ENCODE results near the gene KCTD8.

DNA sequence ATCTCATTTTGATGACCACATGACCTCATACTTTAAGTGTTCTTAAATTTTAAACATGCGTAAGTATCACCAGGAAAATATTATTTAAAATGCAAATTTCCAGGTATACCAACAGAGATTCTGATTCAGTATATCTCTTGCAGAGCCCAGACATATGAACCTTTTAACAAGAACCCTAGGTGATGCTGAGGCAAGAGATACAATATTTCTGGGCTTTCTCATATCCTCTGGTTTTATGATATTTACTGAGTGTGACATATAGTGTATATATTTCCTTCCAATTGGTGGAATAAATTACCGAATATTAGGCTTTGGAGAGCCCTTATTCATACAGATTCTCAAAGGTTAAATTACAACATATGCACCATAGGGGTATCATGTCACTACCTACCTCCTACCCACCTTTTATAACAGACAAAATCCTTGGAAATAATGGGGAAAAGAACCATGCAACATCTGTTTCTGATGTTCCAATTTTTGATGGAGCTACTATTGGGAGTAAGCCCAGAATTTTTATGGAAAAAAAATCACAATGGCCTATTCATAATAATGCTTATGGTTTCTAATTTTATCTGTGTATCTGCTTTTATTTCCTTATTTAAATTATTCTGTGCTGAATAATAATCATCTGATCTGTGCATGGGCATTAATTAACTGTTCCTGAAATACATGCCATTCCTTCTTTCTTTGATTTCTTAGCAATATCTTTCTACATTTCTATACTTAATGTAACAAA lies 27.1 kb downstream of the KCTD8 start:
- TF ChIP-seq, protein P1, sequence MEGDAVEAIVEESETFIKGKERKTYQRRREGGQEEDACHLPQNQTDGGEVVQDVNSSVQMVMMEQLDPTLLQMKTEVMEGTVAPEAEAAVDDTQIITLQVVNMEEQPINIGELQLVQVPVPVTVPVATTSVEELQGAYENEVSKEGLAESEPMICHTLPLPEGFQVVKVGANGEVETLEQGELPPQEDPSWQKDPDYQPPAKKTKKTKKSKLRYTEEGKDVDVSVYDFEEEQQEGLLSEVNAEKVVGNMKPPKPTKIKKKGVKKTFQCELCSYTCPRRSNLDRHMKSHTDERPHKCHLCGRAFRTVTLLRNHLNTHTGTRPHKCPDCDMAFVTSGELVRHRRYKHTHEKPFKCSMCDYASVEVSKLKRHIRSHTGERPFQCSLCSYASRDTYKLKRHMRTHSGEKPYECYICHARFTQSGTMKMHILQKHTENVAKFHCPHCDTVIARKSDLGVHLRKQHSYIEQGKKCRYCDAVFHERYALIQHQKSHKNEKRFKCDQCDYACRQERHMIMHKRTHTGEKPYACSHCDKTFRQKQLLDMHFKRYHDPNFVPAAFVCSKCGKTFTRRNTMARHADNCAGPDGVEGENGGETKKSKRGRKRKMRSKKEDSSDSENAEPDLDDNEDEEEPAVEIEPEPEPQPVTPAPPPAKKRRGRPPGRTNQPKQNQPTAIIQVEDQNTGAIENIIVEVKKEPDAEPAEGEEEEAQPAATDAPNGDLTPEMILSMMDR (IDR thresholded peaks at IDR 0.05), result no peak
- TF ChIP-seq TEAD1 (CRISPR knock-in tag; IDR thresholded peaks at IDR 0.05) (no peak), NR2C2 (CRISPR knock-in tag; IDR thresholded peaks at IDR 0.05) (no peak), SMAD4 (CRISPR knock-in tag; IDR thresholded peaks at IDR 0.05) (no peak), TCF7 (CRISPR knock-in tag; IDR thresholded peaks at IDR 0.05; ENCODE audit: low read depth) (no peak), MYBL2 (CRISPR knock-in tag; IDR thresholded peaks at IDR 0.05) (no peak), JUN (CRISPR knock-in tag; IDR thresholded peaks at IDR 0.05) (no peak), ATF1 (CRISPR knock-in tag; IDR thresholded peaks at IDR 0.05) (no peak), NFE2L1 (CRISPR knock-in tag; IDR thresholded peaks at IDR 0.05) (no peak), HMGA2 (CRISPR knock-in tag; IDR thresholded peaks at IDR 0.05) (no peak), TEAD4 (CRISPR knock-in tag; IDR thresholded peaks at IDR 0.05) (no peak)
- TF ChIP-seq, protein P2, sequence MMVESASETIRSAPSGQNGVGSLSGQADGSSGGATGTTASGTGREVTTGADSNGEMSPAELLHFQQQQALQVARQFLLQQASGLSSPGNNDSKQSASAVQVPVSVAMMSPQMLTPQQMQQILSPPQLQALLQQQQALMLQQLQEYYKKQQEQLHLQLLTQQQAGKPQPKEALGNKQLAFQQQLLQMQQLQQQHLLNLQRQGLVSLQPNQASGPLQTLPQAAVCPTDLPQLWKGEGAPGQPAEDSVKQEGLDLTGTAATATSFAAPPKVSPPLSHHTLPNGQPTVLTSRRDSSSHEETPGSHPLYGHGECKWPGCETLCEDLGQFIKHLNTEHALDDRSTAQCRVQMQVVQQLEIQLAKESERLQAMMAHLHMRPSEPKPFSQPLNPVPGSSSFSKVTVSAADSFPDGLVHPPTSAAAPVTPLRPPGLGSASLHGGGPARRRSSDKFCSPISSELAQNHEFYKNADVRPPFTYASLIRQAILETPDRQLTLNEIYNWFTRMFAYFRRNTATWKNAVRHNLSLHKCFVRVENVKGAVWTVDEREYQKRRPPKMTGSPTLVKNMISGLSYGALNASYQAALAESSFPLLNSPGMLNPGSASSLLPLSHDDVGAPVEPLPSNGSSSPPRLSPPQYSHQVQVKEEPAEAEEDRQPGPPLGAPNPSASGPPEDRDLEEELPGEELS (CRISPR knock-in tag; IDR thresholded peaks at IDR 0.05), result no peak
